Measurements from ENCODE around the gene SLC37A4. TPM values are rescaled to one million over a fixed set of nuclear protein-coding genes. Genes with fewer than 3 reads are reported as not detected.
"Not testable (repeated sequence)": the region's sequence is repeated elsewhere in the genome, so short reads cannot be mapped to it uniquely, and the experiment has no call there.

SLC37A4 gene
- total RNA-seq, 4 donors from 2014 or later: 18.2 to 253 (median 209) TPM

GRCh38 chr11:119046489-119046888 is 15.8 kb upstream of the SLC37A4 start:
- TF ChIP-seq POLR2A (IDR thresholded peaks at IDR 0.05) (no peak), CTCF (IDR thresholded peaks at IDR 0.05) (no peak)
- no peak for DNase-seq
- no peaks in the 10 kb centered on the region for H3K9me3 ChIP-seq
- peaks cover 0 to 63% (median 0%) of the 10 kb centered on the region in 3 donors for H3K36me3 ChIP-seq
- H3K4me3 ChIP-seq: no peak overlapping the region
- no peaks in the 10 kb centered on the region for H3K27me3 ChIP-seq
- no peak overlapping the region for H3K27ac ChIP-seq
- no peaks in the 10 kb centered on the region for H3K4me1 ChIP-seq

GRCh38 chr11:119044708-119045107 is 14.0 kb upstream of the SLC37A4 start:
- H3K4me3 ChIP-seq: no peak overlapping the region
- no peak for TF ChIP-seq POLR2A (IDR thresholded peaks at IDR 0.05)
- TF ChIP-seq CTCF (IDR thresholded peaks at IDR 0.05): no peak
- no peak overlapping the region for H3K27ac ChIP-seq
- no peaks in the 10 kb centered on the region for H3K9me3 ChIP-seq
- no peaks in the 10 kb centered on the region for H3K27me3 ChIP-seq
- no peaks in the 10 kb centered on the region for H3K4me1 ChIP-seq
- no peak for DNase-seq
- H3K36me3 ChIP-seq: peaks cover 0 to 47% (median 0%) of the 10 kb centered on the region in 3 donors

GRCh38 chr11:119042927-119043326 is 12.2 kb upstream of the SLC37A4 start:
- peaks cover 0 to 29% (median 0%) of the 10 kb centered on the region in 3 donors for H3K36me3 ChIP-seq
- no peak overlapping the region for H3K27ac ChIP-seq
- H3K9me3 ChIP-seq: no peaks in the 10 kb centered on the region
- TF ChIP-seq CTCF (IDR thresholded peaks at IDR 0.05): no peak
- TF ChIP-seq POLR2A (IDR thresholded peaks at IDR 0.05): no peak
- no peaks in the 10 kb centered on the region for H3K4me1 ChIP-seq
- H3K4me3 ChIP-seq: no peak overlapping the region
- H3K27me3 ChIP-seq: no peaks in the 10 kb centered on the region
- no peak for DNase-seq

GRCh38 chr11:119041821-119042514 is 11.3 kb upstream of the SLC37A4 start:
- H3K4me1 ChIP-seq: no peaks in the 10 kb centered on the region
- H3K36me3 ChIP-seq: peaks cover 0 to 20% (median 0%) of the 10 kb centered on the region in 3 donors
- DNase-seq: no peak
- TF ChIP-seq CTCF (IDR thresholded peaks at IDR 0.05): no peak
- no peak for TF ChIP-seq POLR2A (IDR thresholded peaks at IDR 0.05)
- H3K4me3 ChIP-seq: no peak overlapping the region
- no peak overlapping the region for H3K27ac ChIP-seq
- no peaks in the 10 kb centered on the region for H3K9me3 ChIP-seq
- H3K27me3 ChIP-seq: no peaks in the 10 kb centered on the region

- DNase-seq, H3K4me3 ChIP-seq, H3K36me3 ChIP-seq, H3K4me1 ChIP-seq, H3K27ac ChIP-seq, H3K9me3 ChIP-seq, H3K27me3 ChIP-seq: not testable (repeated sequence)
Measured at GRCh38 chr11:119039471-119039870, 8.8 kb upstream of the SLC37A4 start.

GRCh38 chr11:119038884-119039283 is 8.2 kb upstream of the SLC37A4 start:
- Histone ChIP-seq H3K9me3 (no peaks in the 10 kb centered on the region), H3K27me3 (no peaks in the 10 kb centered on the region), H3K4me1 (no peaks in the 10 kb centered on the region), H3K4me3 (no peak overlapping the region), H3K27ac (no peak overlapping the region), H3K36me3 (no peaks in the 10 kb centered on the region)
- no peak for TF ChIP-seq POLR2A (IDR thresholded peaks at IDR 0.05)
- TF ChIP-seq CTCF (IDR thresholded peaks at IDR 0.05): no peak
- DNase-seq: no peak

Measured in Peyer's patch (tissue), 4 donors.